Mesendoderm (in vitro differentiated cells): ENCODE data around the gene GRM5.

ENCODE experiments used
- DNase-seq: peaks from one replicate; pipeline ENCODE4 v3.0.0; 2013
- H2AK5ac ChIP-seq: 2 replicates; pipeline ENCODE4 v1.6.1; 2013; ENCODE audit warnings: low read length, inconsistent platforms
- H2BK120ac ChIP-seq: 2 replicates; pipeline ENCODE4 v1.6.1; 2013; ENCODE audit warnings: low read depth, mild to moderate bottlenecking, low read length, moderate library complexity, mixed read lengths
- H2BK15ac ChIP-seq: replicated peaks from 2 replicates; pipeline ENCODE4 v1.6.1; 2013; ENCODE audit warnings: low read depth, mild to moderate bottlenecking, moderate library complexity
- H2BK5ac ChIP-seq: 2 replicates; pipeline ENCODE4 v1.6.1; 2013; ENCODE audit warnings: low read length, inconsistent platforms
- H3K18ac ChIP-seq: 2 replicates; pipeline ENCODE4 v1.6.1; 2013; ENCODE audit warnings: mild to moderate bottlenecking, low read length, mixed read lengths
- H3K23ac ChIP-seq: one replicate; pipeline ENCODE4 v1.6.1; 2013; ENCODE audit warnings: low read length
- H3K27ac ChIP-seq: 2 replicates; pipeline ENCODE4 v1.5.1; 2013; ENCODE audit warnings: low read depth, mild to moderate bottlenecking, inconsistent platforms, low read length, moderate library complexity
- H3K27me3 ChIP-seq: 2 replicates; pipeline ENCODE4 v1.6.1; 2013; ENCODE audit warnings: low read length, control low read depth, mild to moderate bottlenecking, inconsistent platforms; ENCODE audit not compliant: insufficient read depth, poor library complexity
- H3K36me3 ChIP-seq: 2 replicates; pipeline ENCODE4 v1.6.1; 2013; ENCODE audit warnings: low read length, inconsistent platforms; ENCODE audit not compliant: control insufficient read depth, insufficient read depth
- H3K4ac ChIP-seq: one replicate; pipeline ENCODE4 v1.6.1; 2013; ENCODE audit warnings: low read depth, mild to moderate bottlenecking, low read length, moderate library complexity
- H3K4me1 ChIP-seq: 2 replicates; pipeline ENCODE4 v1.6.1; 2013; ENCODE audit warnings: low read depth, low read length, inconsistent platforms; ENCODE audit not compliant: control insufficient read depth
- H3K4me2 ChIP-seq: 2 replicates; pipeline ENCODE4 v1.6.1; 2013; ENCODE audit warnings: low read length
- H3K4me3 ChIP-seq: 2 replicates; pipeline ENCODE4 v1.5.1; 2013; ENCODE audit warnings: mild to moderate bottlenecking, low read length
- H3K56ac ChIP-seq: one replicate; pipeline ENCODE4 v1.6.1; 2013; ENCODE audit warnings: low read length
- H3K79me1 ChIP-seq: 2 replicates; pipeline ENCODE4 v1.6.1; 2013; ENCODE audit warnings: low read length, inconsistent platforms
- H3K79me2 ChIP-seq: 2 replicates; pipeline ENCODE4 v1.6.1; 2013; ENCODE audit warnings: mild to moderate bottlenecking, low read length; ENCODE audit not compliant: control insufficient read depth, insufficient read depth
- H3K9ac ChIP-seq: 2 replicates; pipeline ENCODE4 v1.6.1; 2013; ENCODE audit warnings: low read length, inconsistent platforms
- H4K5ac ChIP-seq: one replicate; pipeline ENCODE4 v1.6.1; 2013; ENCODE audit warnings: low read length
- H4K8ac ChIP-seq: one replicate; pipeline ENCODE4 v1.6.1; 2013; ENCODE audit warnings: low read depth, mild to moderate bottlenecking, control low read depth, low read length, moderate library complexity
- WGBS: extraction: QIAGEN DNeasy Blood & Tissue Kit; methylation state at CpG from one replicate; pipeline ENCODE4 v1.1.7; 2013; ENCODE audit warnings: low lambda C conversion rate, missing lambda C conversion rate; ENCODE audit not compliant: insufficient coverage; ENCODE audit errors: extremely low coverage; 5-methylcytosine and 5-hydroxymethylcytosine counted together

The GRM5 gene

GRCh38 chr11:88522624-88523385 is 543.0 kb downstream of the GRM5 start:
- Histone ChIP-seq H3K23ac (no peak overlapping the region), H2BK5ac (no peak overlapping the region), H2BK120ac (no peak overlapping the region), H3K36me3 (no peaks in the 10 kb centered on the region), H4K5ac (no peak overlapping the region), H3K27me3 (no peaks in the 10 kb centered on the region), H3K27ac (no peak overlapping the region), H3K9ac (no peak overlapping the region), H4K8ac (no peak overlapping the region), H2BK15ac (no peak overlapping the region), H3K4me1 (no peaks in the 10 kb centered on the region), H2AK5ac (no peak overlapping the region), H3K56ac (no peak overlapping the region), H3K4me3 (no peak overlapping the region), H3K79me1 (no peaks in the 10 kb centered on the region), H3K4me2 (no peak overlapping the region), H3K79me2 (no peaks in the 10 kb centered on the region), H3K4ac (no peak overlapping the region), H3K18ac (no peak overlapping the region)
- WGBS: no CpG with 5 or more reads among the region's 2 CpGs
- no peak for DNase-seq

- Histone ChIP-seq H3K9ac (no peak overlapping the region), H3K23ac (no peak overlapping the region), H3K27ac (no peak overlapping the region), H3K4me2 (no peak overlapping the region), H3K4me3 (no peak overlapping the region), H3K18ac (no peak overlapping the region), H3K4me1 (no peaks in the 10 kb centered on the region), H2AK5ac (no peak overlapping the region), H2BK15ac (no peak overlapping the region), H3K79me2 (no peaks in the 10 kb centered on the region), H3K79me1 (no peaks in the 10 kb centered on the region), H2BK5ac (no peak overlapping the region), H3K27me3 (no peaks in the 10 kb centered on the region), H3K4ac (no peak overlapping the region), H4K5ac (no peak overlapping the region), H3K36me3 (no peaks in the 10 kb centered on the region), H3K56ac (no peak overlapping the region), H4K8ac (no peak overlapping the region), H2BK120ac (no peak overlapping the region)
- DNase-seq: no peak
- no CpG with 5 or more reads among the region's 1 CpG for WGBS
These were observed 544.0 kb downstream of the GRM5 start for GRCh38 chr11:88521799-88522201.

- Histone ChIP-seq H2AK5ac (no peak overlapping the region), H3K18ac (no peak overlapping the region), H2BK120ac (no peak overlapping the region), H3K27me3 (no peaks in the 10 kb centered on the region), H2BK5ac (no peak overlapping the region), H3K79me1 (no peaks in the 10 kb centered on the region), H3K9ac (no peak overlapping the region), H3K4me2 (no peak overlapping the region), H3K4ac (no peak overlapping the region), H3K79me2 (no peaks in the 10 kb centered on the region), H3K27ac (no peak overlapping the region), H2BK15ac (no peak overlapping the region), H3K4me3 (no peak overlapping the region), H3K23ac (no peak overlapping the region), H3K36me3 (no peaks in the 10 kb centered on the region), H4K8ac (no peak overlapping the region), H3K56ac (no peak overlapping the region), H3K4me1 (no peaks in the 10 kb centered on the region), H4K5ac (no peak overlapping the region)
- no peak for DNase-seq
These were observed 544.4 kb downstream of the GRM5 start for GRCh38 chr11:88521399-88521798.

GRCh38 chr11:88520391-88520790 is 545.4 kb downstream of the GRM5 start:
- DNase-seq: no peak
- H2BK5ac ChIP-seq: no peak overlapping the region
- H3K36me3 ChIP-seq: no peaks in the 10 kb centered on the region
- no peaks in the 10 kb centered on the region for H3K79me1 ChIP-seq
- H4K8ac ChIP-seq: no peak overlapping the region
- no peak overlapping the region for H2BK120ac ChIP-seq
- H3K23ac ChIP-seq: no peak overlapping the region
- H3K4me3 ChIP-seq: no peak overlapping the region
- no peaks in the 10 kb centered on the region for H3K79me2 ChIP-seq
- no peaks in the 10 kb centered on the region for H3K27me3 ChIP-seq
- H3K4me1 ChIP-seq: no peaks in the 10 kb centered on the region
- no peak overlapping the region for H3K18ac ChIP-seq
- no peak overlapping the region for H4K5ac ChIP-seq
- no peak overlapping the region for H3K27ac ChIP-seq
- no peak overlapping the region for H2BK15ac ChIP-seq
- H2AK5ac ChIP-seq: no peak overlapping the region
- no peak overlapping the region for H3K4ac ChIP-seq
- no peak overlapping the region for H3K9ac ChIP-seq
- H3K56ac ChIP-seq: no peak overlapping the region
- H3K4me2 ChIP-seq: no peak overlapping the region

GRCh38 chr11:88515002-88515401 is 550.8 kb downstream of the GRM5 start:
- Histone ChIP-seq H3K79me2 (no peaks in the 10 kb centered on the region), H4K8ac (no peak overlapping the region), H4K5ac (no peak overlapping the region), H2BK120ac (no peak overlapping the region), H2AK5ac (no peak overlapping the region), H3K4me3 (no peak overlapping the region), H3K4me2 (no peak overlapping the region), H3K27ac (no peak overlapping the region), H3K4ac (no peak overlapping the region), H3K79me1 (no peaks in the 10 kb centered on the region), H3K23ac (no peak overlapping the region), H3K56ac (no peak overlapping the region), H3K4me1 (no peaks in the 10 kb centered on the region), H3K18ac (no peak overlapping the region), H2BK5ac (no peak overlapping the region), H3K9ac (no peak overlapping the region), H2BK15ac (no peak overlapping the region), H3K36me3 (no peaks in the 10 kb centered on the region), H3K27me3 (no peaks in the 10 kb centered on the region)
- WGBS: no CpG with 5 or more reads among the region's 4 CpGs
- no peak for DNase-seq

- Histone ChIP-seq H3K4me1 (no peaks in the 10 kb centered on the region), H3K79me1 (no peaks in the 10 kb centered on the region), H3K4me2 (no peak overlapping the region), H3K27ac (no peak overlapping the region), H3K9ac (no peak overlapping the region), H2AK5ac (no peak overlapping the region), H2BK120ac (no peak overlapping the region), H3K36me3 (no peaks in the 10 kb centered on the region), H3K18ac (no peak overlapping the region), H3K4me3 (no peak overlapping the region), H2BK15ac (no peak overlapping the region), H2BK5ac (no peak overlapping the region), H3K23ac (no peak overlapping the region), H4K5ac (no peak overlapping the region), H3K56ac (no peak overlapping the region), H4K8ac (no peak overlapping the region), H3K27me3 (no peaks in the 10 kb centered on the region), H3K4ac (no peak overlapping the region), H3K79me2 (no peaks in the 10 kb centered on the region)
- no peak for DNase-seq
- no CpG with 5 or more reads among the region's 1 CpG for WGBS
These were observed 554.8 kb downstream of the GRM5 start for GRCh38 chr11:88511006-88511405.
